Activated naive CD4-positive, alpha-beta T cell treated with anti-CD3 and anti-CD28 coated beads, Interleukin-2, amount 10 ng/mL, durations not matched to agents 7 days and 5 days (primary cell): ENCODE measurements around the gene DNAH17.

Experiments
- CTCF ChIA-PET: fragments of 350-600 bp; sonication (Branson Sonifier 250); formaldehyde crosslinking; loops from one replicate; lab custom pipeline; 2021; ENCODE audit warnings: antibody characterized with exemption; lab: Charles Lee
- DNase-seq: peaks from one replicate; pipeline ENCODE4 v3.0.0-alpha.2; 2020
- H3K27ac Mint-ChIP-seq: one replicate; pipeline ENCODE4 v1.8.0; 2021; ENCODE audit warnings: mild to moderate bottlenecking, moderate library complexity, mixed read lengths
- H3K27me3 Mint-ChIP-seq: one replicate; pipeline ENCODE4 v1.8.0; 2021; ENCODE audit warnings: mild to moderate bottlenecking, mixed read lengths
- H3K36me3 Mint-ChIP-seq: one replicate; pipeline ENCODE4 v1.8.0; 2021; ENCODE audit warnings: mixed read lengths
- H3K4me1 Mint-ChIP-seq: one replicate; pipeline ENCODE4 v1.8.0; 2021; ENCODE audit warnings: mixed read lengths
- H3K4me3 Mint-ChIP-seq: one replicate; pipeline ENCODE4 v1.8.0; 2021; ENCODE audit warnings: mild to moderate bottlenecking, moderate library complexity, mixed read lengths
- H3K9me3 Mint-ChIP-seq: one replicate; pipeline ENCODE4 v1.8.0; 2021; ENCODE audit warnings: mixed read lengths

DNAH17 gene

GRCh38 chr17:78595135-78595810, 18.1 kb upstream of the DNAH17 start:
- Mint-ChIP-seq H3K4me3 (no peak overlapping the region), H3K27me3 (peaks cover 45% of the 10 kb centered on the region), H3K27ac (no peak overlapping the region)

GRCh38 chr17:78592991-78593329, 15.8 kb upstream of the DNAH17 start:
- H3K4me1 Mint-ChIP-seq = peaks cover 11% of the 10 kb centered on the region
- H3K9me3 Mint-ChIP-seq = no peaks in the 10 kb centered on the region
- no peaks in the 10 kb centered on the region for H3K36me3 Mint-ChIP-seq
- no peak overlapping the region for H3K4me3 Mint-ChIP-seq
- no peak for DNase-seq
- H3K27me3 Mint-ChIP-seq = peaks cover 58% of the 10 kb centered on the region
- CTCF ChIA-PET = interaction anchor here (0.6 to 0.8 kb wide), 2 partner anchors 116 to 310 kb away, joined by 3 to 5 read pairs; no protein-coding TSS in a partner anchor
- no peak overlapping the region for H3K27ac Mint-ChIP-seq

More at GRCh38 chr17:78595135-78595810, 18.1 kb upstream of the DNAH17 start:
- CTCF ChIA-PET = no interaction called here
- Mint-ChIP-seq H3K4me1 (peaks cover 11% of the 10 kb centered on the region), H3K36me3 (no peaks in the 10 kb centered on the region), H3K9me3 (no peaks in the 10 kb centered on the region)
- no peak for DNase-seq

GRCh38 chr17:78591263-78591671, 14.1 kb upstream of the DNAH17 start:
- Mint-ChIP-seq H3K4me3 (no peak overlapping the region), H3K27me3 (peaks cover 64% of the 10 kb centered on the region), H3K27ac (no peak overlapping the region), H3K9me3 (no peaks in the 10 kb centered on the region), H3K4me1 (peaks cover 11% of the 10 kb centered on the region), H3K36me3 (no peaks in the 10 kb centered on the region)
- DNase-seq = no peak
- CTCF ChIA-PET = interaction anchor here (0.6 to 1.6 kb wide), 2 partner anchors 9 to 14 kb away, joined by 3 read pairs; no protein-coding TSS in a partner anchor

- no peak overlapping the region for H3K4me3 Mint-ChIP-seq
- DNase-seq = no peak
- no peaks in the 10 kb centered on the region for H3K9me3 Mint-ChIP-seq
- CTCF ChIA-PET = no interaction called here
- H3K27me3 Mint-ChIP-seq = peaks cover 66% of the 10 kb centered on the region
- no peak overlapping the region for H3K27ac Mint-ChIP-seq
- H3K36me3 Mint-ChIP-seq = no peaks in the 10 kb centered on the region
- H3K4me1 Mint-ChIP-seq = peaks cover 11% of the 10 kb centered on the region
These were observed 12.7 kb upstream of the DNAH17 start for GRCh38 chr17:78589885-78590284.

GRCh38 chr17:78589031-78589675, 12.0 kb upstream of the DNAH17 start:
- H3K4me3 Mint-ChIP-seq = no peak overlapping the region
- CTCF ChIA-PET = no interaction called here
- no peak for DNase-seq
- no peaks in the 10 kb centered on the region for H3K9me3 Mint-ChIP-seq
- no peaks in the 10 kb centered on the region for H3K36me3 Mint-ChIP-seq
- peaks cover 70% of the 10 kb centered on the region for H3K27me3 Mint-ChIP-seq
- H3K4me1 Mint-ChIP-seq = peaks cover 11% of the 10 kb centered on the region
- no peak overlapping the region for H3K27ac Mint-ChIP-seq

- Mint-ChIP-seq H3K9me3 (no peaks in the 10 kb centered on the region), H3K4me1 (peaks cover 11% of the 10 kb centered on the region), H3K36me3 (no peaks in the 10 kb centered on the region), H3K4me3 (no peak overlapping the region), H3K27ac (peak overlapping the region; percentile 26), H3K27me3 (peaks cover 64% of the 10 kb centered on the region)
- CTCF ChIA-PET = no interaction called here
- DNase-seq = no peak
These were observed 11.2 kb upstream of the DNAH17 start for GRCh38 chr17:78588258-78589030.

GRCh38 chr17:78585006-78585630, 7.9 kb upstream of the DNAH17 start:
- CTCF ChIA-PET = no interaction called here
- no peak overlapping the region for H3K4me3 Mint-ChIP-seq

GRCh38 chr17:78583091-78583490, 5.9 kb upstream of the DNAH17 start:
- CTCF ChIA-PET = no interaction called here
- Mint-ChIP-seq H3K9me3 (no peaks in the 10 kb centered on the region), H3K27ac (no peak overlapping the region), H3K4me1 (no peaks in the 10 kb centered on the region), H3K4me3 (no peak overlapping the region), H3K36me3 (no peaks in the 10 kb centered on the region), H3K27me3 (peaks cover 62% of the 10 kb centered on the region)
- DNase-seq = peak; percentile 26

More at GRCh38 chr17:78585006-78585630, 7.9 kb upstream of the DNAH17 start:
- DNase-seq = no peak
- no peak overlapping the region for H3K27ac Mint-ChIP-seq
- no peaks in the 10 kb centered on the region for H3K4me1 Mint-ChIP-seq
- H3K9me3 Mint-ChIP-seq = no peaks in the 10 kb centered on the region
- no peaks in the 10 kb centered on the region for H3K36me3 Mint-ChIP-seq
- peaks cover 73% of the 10 kb centered on the region for H3K27me3 Mint-ChIP-seq

GRCh38 chr17:78581304-78581703, 4.1 kb upstream of the DNAH17 start:
- Mint-ChIP-seq H3K4me3 (no peak overlapping the region), H3K36me3 (no peaks in the 10 kb centered on the region), H3K9me3 (no peaks in the 10 kb centered on the region), H3K27ac (no peak overlapping the region), H3K4me1 (no peaks in the 10 kb centered on the region), H3K27me3 (peaks cover 56% of the 10 kb centered on the region)
- CTCF ChIA-PET = interaction anchor here (0.7 kb wide), 1 partner anchor 136 kb away, joined by 3 read pairs; no protein-coding TSS in a partner anchor
- DNase-seq = no peak

GRCh38 chr17:78580277-78580804, 3.1 kb upstream of the DNAH17 start:
- CTCF ChIA-PET = interaction anchor here (0.7 kb wide), 1 partner anchor 135 kb away, joined by 3 read pairs; no protein-coding TSS in a partner anchor
- no peak for DNase-seq
- H3K4me3 Mint-ChIP-seq = no peak overlapping the region
- peaks cover 48% of the 10 kb centered on the region for H3K27me3 Mint-ChIP-seq
- H3K27ac Mint-ChIP-seq = no peak overlapping the region
- H3K9me3 Mint-ChIP-seq = no peaks in the 10 kb centered on the region
- no peaks in the 10 kb centered on the region for H3K36me3 Mint-ChIP-seq
- H3K4me1 Mint-ChIP-seq = no peaks in the 10 kb centered on the region

- no peak for DNase-seq
- H3K4me1 Mint-ChIP-seq = no peaks in the 10 kb centered on the region
- peaks cover 48% of the 10 kb centered on the region for H3K27me3 Mint-ChIP-seq
- H3K36me3 Mint-ChIP-seq = no peaks in the 10 kb centered on the region
- no peaks in the 10 kb centered on the region for H3K9me3 Mint-ChIP-seq
- CTCF ChIA-PET = no interaction called here
- H3K4me3 Mint-ChIP-seq = no peak overlapping the region
- H3K27ac Mint-ChIP-seq = no peak overlapping the region
These were observed 645 bp downstream of the DNAH17 start for GRCh38 chr17:78576389-78577112.

GRCh38 chr17:78575899-78576298, 1.3 kb downstream of the DNAH17 start:
- Mint-ChIP-seq H3K27me3 (peaks cover 44% of the 10 kb centered on the region), H3K9me3 (no peaks in the 10 kb centered on the region), H3K4me3 (no peak overlapping the region), H3K36me3 (no peaks in the 10 kb centered on the region), H3K4me1 (no peaks in the 10 kb centered on the region), H3K27ac (no peak overlapping the region)
- no peak for DNase-seq
- CTCF ChIA-PET = no interaction called here

GRCh38 chr17:78575340-78575739, 1.9 kb downstream of the DNAH17 start:
- H3K4me3 Mint-ChIP-seq = no peak overlapping the region
- H3K36me3 Mint-ChIP-seq = no peaks in the 10 kb centered on the region
- no peaks in the 10 kb centered on the region for H3K4me1 Mint-ChIP-seq
- no peak overlapping the region for H3K27ac Mint-ChIP-seq
- no peak for DNase-seq
- peaks cover 42% of the 10 kb centered on the region for H3K27me3 Mint-ChIP-seq
- no peaks in the 10 kb centered on the region for H3K9me3 Mint-ChIP-seq
- CTCF ChIA-PET = no interaction called here
